Smooth muscle cell (in vitro differentiated cells): ENCODE results near the gene SHANK3. TPM values are rescaled to one million over a fixed set of nuclear protein-coding genes. Genes with fewer than 3 reads are reported as not detected.

Source experiments
- DNase-seq: peaks from one replicate; lab custom pipeline; 2025; ENCODE audit not compliant: unreplicated experiment; lab: John Stamatoyannopoulos, UW
- H2AFZ ChIP-seq: fragments of 200-600 bp; sonication (generic); 2 replicates; pipeline ENCODE4 v1.6.0; 2016; ENCODE audit warnings: antibody characterized with exemption, low read depth, mild to moderate bottlenecking
- H3F3A ChIP-seq: fragments of 200-600 bp; sonication (generic); 2 replicates; pipeline ENCODE4 v1.6.0; 2017; ENCODE audit warnings: antibody characterized with exemption, low read depth
- H3K27ac ChIP-seq: fragments of 200-600 bp; sonication (generic); 2 replicates; pipeline ENCODE4 v1.5.1; 2016; ENCODE audit warnings: low read depth, mild to moderate bottlenecking
- H3K27me3 ChIP-seq: fragments of 200-600 bp; sonication (generic); 2 replicates; pipeline ENCODE4 v1.6.1; 2016; ENCODE audit warnings: low read depth, mild to moderate bottlenecking
- H3K36me3 ChIP-seq: fragments of 200-600 bp; sonication (generic); 2 replicates; pipeline ENCODE4 v1.5.1; 2016; ENCODE audit warnings: low read depth
- H3K4me1 ChIP-seq: fragments of 200-600 bp; sonication (generic); 2 replicates; pipeline ENCODE4 v1.5.1; 2016; ENCODE audit warnings: low read depth
- H3K4me2 ChIP-seq: fragments of 200-600 bp; sonication (generic); 2 replicates; pipeline ENCODE4 v1.6.0; 2016; ENCODE audit warnings: mild to moderate bottlenecking
- H3K4me3 ChIP-seq: fragments of 200-600 bp; sonication (generic); 2 replicates; pipeline ENCODE4 v1.5.1; 2016; ENCODE audit warnings: mild to moderate bottlenecking
- H3K79me2 ChIP-seq: fragments of 200-600 bp; sonication (generic); 2 replicates; pipeline ENCODE4 v1.6.0; 2016; ENCODE audit warnings: low read depth, mild to moderate bottlenecking
- H3K9ac ChIP-seq: fragments of 200-600 bp; sonication (generic); 2 replicates; pipeline ENCODE4 v1.6.0; 2016; ENCODE audit warnings: low read depth
- H3K9me3 ChIP-seq: fragments of 200-600 bp; sonication (generic); replicated peaks from 2 replicates; pipeline ENCODE4 v1.5.1; 2016; ENCODE audit warnings: low read depth
- H4K20me1 ChIP-seq: fragments of 200-600 bp; sonication (generic); 2 replicates; pipeline ENCODE4 v1.6.0; 2016; ENCODE audit warnings: low read depth
- WGBS: methylation state at CpG from one replicate; pipeline ENCODE4 v1.1.7; 2016; ENCODE audit warnings: low lambda C conversion rate; 5-methylcytosine and 5-hydroxymethylcytosine counted together
- polyA plus RNA-seq: library from polyadenylated mRNA; unstranded; fragments of >200 nt; fragmentation: Nextera tagmentation; extraction: Ambion mirVana; gene quantifications from 2 replicates; pipeline ENCODE4 v1.2.1, GENCODE V29; 2016
- total RNA-seq: library from RNA; depleted of rRNA; stranded (reverse); fragments of >200 nt; gene quantifications from 2 replicates; pipeline ENCODE4 v1.2.3, GENCODE V29; 2014
- TF ChIP-seq, protein P1 (sequence below): fragments of 200-600 bp; sonication (generic); IDR thresholded peaks from 2 replicates; pipeline ENCODE4 v1.5.1; 2017; ENCODE audit warnings: borderline replicate concordance, mild to moderate bottlenecking, antibody characterized with exemption; ENCODE audit not compliant: insufficient read depth, poor library complexity, severe bottlenecking

Gene SHANK3
- total and polyA plus RNA-seq, 2 experiments from 2014 or later, result 1.9 to 2.0 TPM

GRCh38 chr22:50705851-50706351, 33.3 kb downstream of the SHANK3 start:
- no peaks in the 10 kb centered on the region for H3K36me3 ChIP-seq
- H3K4me1 ChIP-seq, result no peaks in the 10 kb centered on the region
- H3K9me3 ChIP-seq, result no peaks in the 10 kb centered on the region
- H4K20me1 ChIP-seq, result peaks cover 17% of the 10 kb centered on the region
- no peaks in the 10 kb centered on the region for H3F3A ChIP-seq
- no peak overlapping the region for H3K9ac ChIP-seq
- WGBS, result 95% methylated on average over 27 of the region's 27 CpGs
- H2AFZ ChIP-seq, result no peak overlapping the region
- no peak overlapping the region for H3K4me2 ChIP-seq
- TF ChIP-seq, protein P1, sequence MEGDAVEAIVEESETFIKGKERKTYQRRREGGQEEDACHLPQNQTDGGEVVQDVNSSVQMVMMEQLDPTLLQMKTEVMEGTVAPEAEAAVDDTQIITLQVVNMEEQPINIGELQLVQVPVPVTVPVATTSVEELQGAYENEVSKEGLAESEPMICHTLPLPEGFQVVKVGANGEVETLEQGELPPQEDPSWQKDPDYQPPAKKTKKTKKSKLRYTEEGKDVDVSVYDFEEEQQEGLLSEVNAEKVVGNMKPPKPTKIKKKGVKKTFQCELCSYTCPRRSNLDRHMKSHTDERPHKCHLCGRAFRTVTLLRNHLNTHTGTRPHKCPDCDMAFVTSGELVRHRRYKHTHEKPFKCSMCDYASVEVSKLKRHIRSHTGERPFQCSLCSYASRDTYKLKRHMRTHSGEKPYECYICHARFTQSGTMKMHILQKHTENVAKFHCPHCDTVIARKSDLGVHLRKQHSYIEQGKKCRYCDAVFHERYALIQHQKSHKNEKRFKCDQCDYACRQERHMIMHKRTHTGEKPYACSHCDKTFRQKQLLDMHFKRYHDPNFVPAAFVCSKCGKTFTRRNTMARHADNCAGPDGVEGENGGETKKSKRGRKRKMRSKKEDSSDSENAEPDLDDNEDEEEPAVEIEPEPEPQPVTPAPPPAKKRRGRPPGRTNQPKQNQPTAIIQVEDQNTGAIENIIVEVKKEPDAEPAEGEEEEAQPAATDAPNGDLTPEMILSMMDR, result no peak
- no peak overlapping the region for H3K27ac ChIP-seq
- DNase-seq, result no peak
- no peaks in the 10 kb centered on the region for H3K79me2 ChIP-seq
- H3K27me3 ChIP-seq, result no peaks in the 10 kb centered on the region
- H3K4me3 ChIP-seq, result no peak overlapping the region

DNA sequence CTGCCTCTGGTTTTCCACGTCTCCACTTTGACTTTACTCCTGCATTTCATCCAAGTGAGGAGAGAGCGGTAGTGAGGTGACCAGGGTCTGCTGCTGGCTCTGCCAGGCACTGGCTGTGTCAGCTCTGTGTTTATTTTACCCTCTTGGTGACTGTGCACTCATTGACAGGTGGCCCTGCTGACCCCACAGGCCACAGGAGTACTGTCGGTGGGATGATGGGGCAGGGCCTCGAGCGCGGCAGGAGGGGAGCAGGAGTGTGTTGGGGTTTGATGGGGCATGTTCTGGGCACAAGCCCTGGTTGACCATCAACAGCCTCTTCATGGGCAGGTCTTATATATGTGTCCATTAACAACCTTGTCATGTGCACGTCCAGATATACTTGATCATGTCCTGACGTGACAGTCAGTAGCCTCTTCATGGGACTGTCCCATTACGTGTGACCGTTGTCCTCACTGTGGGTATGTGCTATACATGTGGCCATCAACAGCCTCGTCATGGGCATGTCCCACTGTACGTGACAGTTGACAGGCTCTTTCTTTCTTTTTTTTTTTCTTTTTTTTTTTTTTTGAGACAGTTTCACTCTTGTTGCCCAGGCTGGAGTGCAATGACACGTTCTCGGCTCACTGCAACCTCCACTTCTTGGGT, 34.0 kb downstream of the SHANK3 start:
- no peak for DNase-seq
- H3K79me2 ChIP-seq, result no peaks in the 10 kb centered on the region
- no peaks in the 10 kb centered on the region for H3F3A ChIP-seq
- TF ChIP-seq, protein P1, result no peak
- H3K4me3 ChIP-seq, result no peak overlapping the region
- no peak overlapping the region for H3K9ac ChIP-seq
- H3K4me1 ChIP-seq, result no peaks in the 10 kb centered on the region
- H4K20me1 ChIP-seq, result peaks cover 10% of the 10 kb centered on the region
- no peaks in the 10 kb centered on the region for H3K27me3 ChIP-seq
- no peak overlapping the region for H3K4me2 ChIP-seq
- no peaks in the 10 kb centered on the region for H3K36me3 ChIP-seq
- H3K27ac ChIP-seq, result no peak overlapping the region
- WGBS, result 98% methylated on average over 14 of the region's 14 CpGs
- no peaks in the 10 kb centered on the region for H3K9me3 ChIP-seq
- H2AFZ ChIP-seq, result no peak overlapping the region

DNA sequence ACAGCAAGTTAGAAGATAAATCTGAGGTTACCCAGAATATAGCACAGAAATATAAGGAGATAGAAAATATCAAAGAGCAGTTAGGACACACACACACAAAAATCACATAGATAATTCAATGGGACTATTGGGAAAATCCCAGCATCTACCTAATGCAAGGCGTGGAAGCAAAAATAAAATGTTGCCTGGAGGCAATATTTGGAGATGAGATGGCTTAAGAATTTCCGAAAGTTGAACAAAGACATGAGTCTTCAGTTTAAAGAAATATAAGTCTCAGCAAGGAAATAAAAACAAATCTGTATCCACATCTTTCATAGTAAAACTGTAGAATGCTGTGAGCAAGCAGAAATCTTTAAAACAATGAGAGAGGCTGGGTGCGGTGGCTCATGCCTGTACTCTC, 35.9 kb downstream of the SHANK3 start:
- Histone ChIP-seq H3K4me2 (no peak overlapping the region), H3K9me3 (no peaks in the 10 kb centered on the region), H3F3A (no peaks in the 10 kb centered on the region), H3K27ac (no peak overlapping the region), H3K27me3 (no peaks in the 10 kb centered on the region), H3K9ac (no peak overlapping the region), H3K79me2 (no peaks in the 10 kb centered on the region), H4K20me1 (no peaks in the 10 kb centered on the region), H3K4me1 (no peaks in the 10 kb centered on the region), H3K4me3 (no peak overlapping the region), H2AFZ (no peak overlapping the region), H3K36me3 (no peaks in the 10 kb centered on the region)
- no peak for DNase-seq
- TF ChIP-seq, protein P1, result no peak
- 98% methylated on average over 3 of the region's 3 CpGs for WGBS

- Histone ChIP-seq H3F3A (no peaks in the 10 kb centered on the region), H3K4me3 (no peak overlapping the region), H3K4me1 (no peaks in the 10 kb centered on the region), H3K79me2 (no peaks in the 10 kb centered on the region), H3K27me3 (no peaks in the 10 kb centered on the region), H4K20me1 (no peaks in the 10 kb centered on the region), H2AFZ (no peak overlapping the region), H3K9me3 (no peaks in the 10 kb centered on the region), H3K4me2 (no peak overlapping the region), H3K9ac (no peak overlapping the region), H3K36me3 (no peaks in the 10 kb centered on the region), H3K27ac (no peak overlapping the region)
- no peak for DNase-seq
- TF ChIP-seq, protein P1, result no peak
- WGBS, result 96% methylated on average over 6 of the region's 6 CpGs
Observed at GRCh38 chr22:50708996-50709395, 36.4 kb downstream of the SHANK3 start.
